MCF 10A (cell line): ENCODE results near the gene ERC2. TPM values are rescaled to one million over a fixed set of nuclear protein-coding genes. Genes with fewer than 3 reads are reported as not detected.

Experiments used
- BruUV-seq: library from RNA; stranded (reverse); fragments of 400-500 nt; replicated peaks from 2 replicates; lab custom pipeline; 2021; lab: Mats Ljungman, UMichigan
- CTCF ChIA-PET: fragments of 300-600 bp; sonication (Branson Sonifier 250); formaldehyde crosslinking; extraction: SDS; loops from one replicate; lab custom pipeline; 2021; ENCODE audit warnings: antibody characterized with exemption, inconsistent platforms; lab: Yijun Ruan, JAX
- POLR2A ChIA-PET: fragments of 300-600, 350-650 bp; sonication (Branson Sonifier 250); formaldehyde crosslinking; extraction: SDS; loops from one replicate; lab custom pipeline; 2020; ENCODE audit warnings: antibody characterized with exemption, inconsistent platforms; lab: Yijun Ruan, JAX
- DNase-seq: peaks from one replicate; pipeline ENCODE4 v3.0.0-alpha.2; 2018; ENCODE audit not compliant: unreplicated experiment
- H3K27ac Mint-ChIP-seq: one replicate; pipeline ENCODE4 v1.8.0; 2022; ENCODE audit warnings: mild to moderate bottlenecking, low read depth, mixed read lengths; ENCODE audit not compliant: unreplicated experiment
- H3K27me3 Mint-ChIP-seq: one replicate; pipeline ENCODE4 v1.8.0; 2022; ENCODE audit warnings: mixed read lengths; ENCODE audit not compliant: insufficient read depth, unreplicated experiment
- H3K36me3 Mint-ChIP-seq: one replicate; pipeline ENCODE4 v1.8.0; 2022; ENCODE audit warnings: mild to moderate bottlenecking, moderate library complexity, mixed read lengths; ENCODE audit not compliant: insufficient read depth, unreplicated experiment
- H3K4me1 Mint-ChIP-seq: one replicate; pipeline ENCODE4 v1.8.0; 2022; ENCODE audit warnings: mixed read lengths; ENCODE audit not compliant: insufficient read depth, unreplicated experiment
- H3K4me3 Mint-ChIP-seq: one replicate; pipeline ENCODE4 v1.8.0; 2022; ENCODE audit warnings: mild to moderate bottlenecking, moderate library complexity, mixed read lengths; ENCODE audit not compliant: unreplicated experiment
- H3K9me3 Mint-ChIP-seq: one replicate; pipeline ENCODE4 v1.8.0; 2022; ENCODE audit warnings: mixed read lengths; ENCODE audit not compliant: unreplicated experiment
- CTCF ChIP-seq: fragments of 200-600 bp; IDR thresholded peaks from one replicate; pipeline ENCODE4 v1.8.0; 2022; ENCODE audit warnings: antibody characterized with exemption, mild to moderate bottlenecking; ENCODE audit not compliant: unreplicated experiment
- intact Hi-C: fragments of 100-400 bp; cut with micrococcal nuclease; formaldehyde crosslinking; loops from 2 replicates; pipeline ENCODE4 v1.14.1; 2022
- total RNA-seq: library from RNA; stranded (reverse); gene quantifications from 2 replicates; pipeline ENCODE4 v1.2.3, GENCODE V29; 2022

Gene ERC2
- total RNA-seq, 1 experiment from 2014 or later, result 0.42 TPM

- H3K4me3 Mint-ChIP-seq, result no peak overlapping the region
- no peak for TF ChIP-seq CTCF
- intact Hi-C loops, result no loop called here
- no peaks in the 10 kb centered on the region for H3K9me3 Mint-ChIP-seq
- H3K27me3 Mint-ChIP-seq, result no peaks in the 10 kb centered on the region
- CTCF ChIA-PET, result interaction anchor here (0.5 to 1.0 kb wide), 3 partner anchors 34 to 651 kb away, joined by 3 to 4 read pairs (median 3); partner anchors contain the start of gene WNT5A
- no TSS peak for BruUV-seq
- no peak for DNase-seq
- POLR2A ChIA-PET, result no interaction called here
- no peaks in the 10 kb centered on the region for H3K36me3 Mint-ChIP-seq
- H3K27ac Mint-ChIP-seq, result peak overlapping the region; percentile 46
- peaks cover 12% of the 10 kb centered on the region for H3K4me1 Mint-ChIP-seq
Measured at GRCh38 chr3:55521064-55521737, 947.1 kb downstream of the ERC2 start.

GRCh38 chr3:55519019-55519418, 949.2 kb downstream of the ERC2 start:
- H3K9me3 Mint-ChIP-seq, result no peaks in the 10 kb centered on the region
- no peak for TF ChIP-seq CTCF
- peak; percentile 28 for DNase-seq
- CTCF ChIA-PET, result interaction anchor here (0.6 to 1.8 kb wide), 3 partner anchors 17 to 228 kb away, joined by 3 to 4 read pairs (median 3); no protein-coding TSS in a partner anchor
- POLR2A ChIA-PET, result no interaction called here
- H3K27ac Mint-ChIP-seq, result no peak overlapping the region
- BruUV-seq, result no TSS peak
- no peak overlapping the region for H3K4me3 Mint-ChIP-seq
- peaks cover 15% of the 10 kb centered on the region for H3K27me3 Mint-ChIP-seq
- H3K4me1 Mint-ChIP-seq, result no peaks in the 10 kb centered on the region
- H3K36me3 Mint-ChIP-seq, result no peaks in the 10 kb centered on the region
- intact Hi-C loops, result no loop called here

- DNase-seq, result peak; percentile 27
- intact Hi-C loops, result no loop called here
- Mint-ChIP-seq H3K4me1 (no peaks in the 10 kb centered on the region), H3K4me3 (no peak overlapping the region), H3K27ac (no peak overlapping the region), H3K9me3 (no peaks in the 10 kb centered on the region), H3K27me3 (peaks cover 15% of the 10 kb centered on the region), H3K36me3 (no peaks in the 10 kb centered on the region)
- BruUV-seq, result no TSS peak
- TF ChIP-seq CTCF, result no peak
- ChIA-PET POLR2A (no interaction called here), CTCF (interaction anchor here (0.7 to 1.8 kb wide), 3 partner anchors 28 to 446 kb away, joined by 3 to 4 read pairs (median 3); no protein-coding TSS in a partner anchor)
Measured at GRCh38 chr3:55518451-55518850, 949.8 kb downstream of the ERC2 start.

GRCh38 chr3:55516392-55517030, 951.8 kb downstream of the ERC2 start:
- CTCF ChIA-PET, result no interaction called here
- intact Hi-C loops, result no loop called here
- DNase-seq, result no peak
- POLR2A ChIA-PET, result no interaction called here
- TF ChIP-seq CTCF, result no peak
- Mint-ChIP-seq H3K4me3 (no peak overlapping the region), H3K27ac (no peak overlapping the region), H3K36me3 (no peaks in the 10 kb centered on the region), H3K9me3 (no peaks in the 10 kb centered on the region), H3K27me3 (peaks cover 15% of the 10 kb centered on the region), H3K4me1 (no peaks in the 10 kb centered on the region)
- BruUV-seq, result no TSS peak
